ENCODE data around the gene JAZF1.

JAZF1 gene

GRCh38 chr7:28121496-28121895, 59.1 kb downstream of the JAZF1 start:
- no peak overlapping the region for H2AFZ ChIP-seq (ENCODE audit: low read depth, low read length, severe bottlenecking)
- no peak for TF ChIP-seq EZH2phosphoT487 (conservative IDR thresholded peaks at IDR 0.05; ENCODE audit: low read length)
- no peak for TF ChIP-seq CTCF (IDR thresholded peaks at IDR 0.05; ENCODE audit: insufficient read depth, low read length, poor library complexity, severe bottlenecking)
- no peak overlapping the region for H3K9ac ChIP-seq (ENCODE audit: low read length)
- no peaks in the 10 kb centered on the region for H4K20me1 ChIP-seq (ENCODE audit: low read depth, low read length)
- no peaks in the 10 kb centered on the region for H3K79me2 ChIP-seq (ENCODE audit: insufficient read depth, low read length)
- H3K9me3 ChIP-seq (ENCODE audit: insufficient read depth, low read length): no peaks in the 10 kb centered on the region
- H3K27ac ChIP-seq (ENCODE audit: low read depth, low read length): no peak overlapping the region
- no peaks in the 10 kb centered on the region for H3K36me3 ChIP-seq (ENCODE audit: low read length)
- no peak overlapping the region for H3K4me2 ChIP-seq (ENCODE audit: low read depth, low read length, poor library complexity, severe bottlenecking)
- no peaks in the 10 kb centered on the region for H3K27me3 ChIP-seq (ENCODE audit: low read length)
- H3K9me2 ChIP-seq (replicated peaks; ENCODE audit: insufficient read depth, low read length): no peaks in the 10 kb centered on the region
- H3F3A ChIP-seq (ENCODE audit: insufficient read depth): no peaks in the 10 kb centered on the region
- no peak overlapping the region for H3K4me3 ChIP-seq (ENCODE audit: insufficient read depth, low read length, poor library complexity, severe bottlenecking)

GRCh38 chr7:28116041-28116440, 64.6 kb downstream of the JAZF1 start:
- Histone ChIP-seq H3K9me3 (ENCODE audit: insufficient read depth, low read length) (no peaks in the 10 kb centered on the region), H3K4me3 (ENCODE audit: insufficient read depth, low read length, poor library complexity, severe bottlenecking) (no peak overlapping the region), H3K27me3 (ENCODE audit: low read length) (no peaks in the 10 kb centered on the region), H3K36me3 (ENCODE audit: low read length) (no peaks in the 10 kb centered on the region), H2AFZ (ENCODE audit: low read depth, low read length, severe bottlenecking) (no peak overlapping the region), H3K79me2 (ENCODE audit: insufficient read depth, low read length) (no peaks in the 10 kb centered on the region), H3F3A (ENCODE audit: insufficient read depth) (no peaks in the 10 kb centered on the region), H4K20me1 (ENCODE audit: low read depth, low read length) (peaks cover 5% of the 10 kb centered on the region; the same call in 1 of the 2 replicates), H3K4me2 (ENCODE audit: low read depth, low read length, poor library complexity, severe bottlenecking) (no peak overlapping the region), H3K9me2 (replicated peaks; ENCODE audit: insufficient read depth, low read length) (no peaks in the 10 kb centered on the region), H3K27ac (ENCODE audit: low read depth, low read length) (no peak overlapping the region), H3K9ac (ENCODE audit: low read length) (no peak overlapping the region)
- no peak for TF ChIP-seq EZH2phosphoT487 (conservative IDR thresholded peaks at IDR 0.05; ENCODE audit: low read length)

- no peak for TF ChIP-seq EZH2phosphoT487 (conservative IDR thresholded peaks at IDR 0.05; ENCODE audit: low read length)
- no peak for TF ChIP-seq CTCF (IDR thresholded peaks at IDR 0.05; ENCODE audit: insufficient read depth, low read length, poor library complexity, severe bottlenecking)
- Histone ChIP-seq H3K9me3 (ENCODE audit: insufficient read depth, low read length) (no peaks in the 10 kb centered on the region), H3K9me2 (replicated peaks; ENCODE audit: insufficient read depth, low read length) (no peaks in the 10 kb centered on the region), H3F3A (ENCODE audit: insufficient read depth) (no peaks in the 10 kb centered on the region), H3K36me3 (ENCODE audit: low read length) (no peaks in the 10 kb centered on the region), H2AFZ (ENCODE audit: low read depth, low read length, severe bottlenecking) (no peak overlapping the region), H3K27me3 (ENCODE audit: low read length) (no peaks in the 10 kb centered on the region), H3K9ac (ENCODE audit: low read length) (no peak overlapping the region), H3K4me2 (ENCODE audit: low read depth, low read length, poor library complexity, severe bottlenecking) (no peak overlapping the region), H3K79me2 (ENCODE audit: insufficient read depth, low read length) (no peaks in the 10 kb centered on the region), H4K20me1 (ENCODE audit: low read depth, low read length) (peaks cover 5% of the 10 kb centered on the region; the same call in 1 of the 2 replicates), H3K4me3 (ENCODE audit: insufficient read depth, low read length, poor library complexity, severe bottlenecking) (no peak overlapping the region), H3K27ac (ENCODE audit: low read depth, low read length) (no peak overlapping the region)
Measured at GRCh38 chr7:28115261-28115660, 65.3 kb downstream of the JAZF1 start.

GRCh38 chr7:28114056-28114455, 66.5 kb downstream of the JAZF1 start:
- no peaks in the 10 kb centered on the region for H3K79me2 ChIP-seq (ENCODE audit: insufficient read depth, low read length)
- no peaks in the 10 kb centered on the region for H3K36me3 ChIP-seq (ENCODE audit: low read length)
- H3K9me3 ChIP-seq (ENCODE audit: insufficient read depth, low read length): no peaks in the 10 kb centered on the region
- TF ChIP-seq EZH2phosphoT487 (conservative IDR thresholded peaks at IDR 0.05; ENCODE audit: low read length): no peak
- no peak for TF ChIP-seq CTCF (IDR thresholded peaks at IDR 0.05; ENCODE audit: insufficient read depth, low read length, poor library complexity, severe bottlenecking)
- H3K4me2 ChIP-seq (ENCODE audit: low read depth, low read length, poor library complexity, severe bottlenecking): no peak overlapping the region
- no peaks in the 10 kb centered on the region for H3F3A ChIP-seq (ENCODE audit: insufficient read depth)
- no peak overlapping the region for H3K4me3 ChIP-seq (ENCODE audit: insufficient read depth, low read length, poor library complexity, severe bottlenecking)
- H3K27ac ChIP-seq (ENCODE audit: low read depth, low read length): no peak overlapping the region
- no peak overlapping the region for H2AFZ ChIP-seq (ENCODE audit: low read depth, low read length, severe bottlenecking)
- H3K9ac ChIP-seq (ENCODE audit: low read length): no peak overlapping the region
- no peaks in the 10 kb centered on the region for H3K27me3 ChIP-seq (ENCODE audit: low read length)
- no peaks in the 10 kb centered on the region for H3K9me2 ChIP-seq (replicated peaks; ENCODE audit: insufficient read depth, low read length)
- peaks cover 5% of the 10 kb centered on the region; the same call in 1 of the 2 replicates for H4K20me1 ChIP-seq (ENCODE audit: low read depth, low read length)

All from SU-DHL-6 (cell line).